WI38 (cell line): ENCODE measurements around the gene CYLD.

Experiments
- H3K4me3 ChIP-seq: 2 replicates; pipeline ENCODE4 v1.5.1; 2011; ENCODE audit warnings: low read depth, mild to moderate bottlenecking, control low read depth, low read length
- TF ChIP-seq, protein P1 (sequence below): IDR thresholded peaks from 2 replicates; pipeline ENCODE4 v1.5.1; 2012; ENCODE audit warnings: low read depth, mild to moderate bottlenecking, control low read depth, low read length

CYLD gene

DNA sequence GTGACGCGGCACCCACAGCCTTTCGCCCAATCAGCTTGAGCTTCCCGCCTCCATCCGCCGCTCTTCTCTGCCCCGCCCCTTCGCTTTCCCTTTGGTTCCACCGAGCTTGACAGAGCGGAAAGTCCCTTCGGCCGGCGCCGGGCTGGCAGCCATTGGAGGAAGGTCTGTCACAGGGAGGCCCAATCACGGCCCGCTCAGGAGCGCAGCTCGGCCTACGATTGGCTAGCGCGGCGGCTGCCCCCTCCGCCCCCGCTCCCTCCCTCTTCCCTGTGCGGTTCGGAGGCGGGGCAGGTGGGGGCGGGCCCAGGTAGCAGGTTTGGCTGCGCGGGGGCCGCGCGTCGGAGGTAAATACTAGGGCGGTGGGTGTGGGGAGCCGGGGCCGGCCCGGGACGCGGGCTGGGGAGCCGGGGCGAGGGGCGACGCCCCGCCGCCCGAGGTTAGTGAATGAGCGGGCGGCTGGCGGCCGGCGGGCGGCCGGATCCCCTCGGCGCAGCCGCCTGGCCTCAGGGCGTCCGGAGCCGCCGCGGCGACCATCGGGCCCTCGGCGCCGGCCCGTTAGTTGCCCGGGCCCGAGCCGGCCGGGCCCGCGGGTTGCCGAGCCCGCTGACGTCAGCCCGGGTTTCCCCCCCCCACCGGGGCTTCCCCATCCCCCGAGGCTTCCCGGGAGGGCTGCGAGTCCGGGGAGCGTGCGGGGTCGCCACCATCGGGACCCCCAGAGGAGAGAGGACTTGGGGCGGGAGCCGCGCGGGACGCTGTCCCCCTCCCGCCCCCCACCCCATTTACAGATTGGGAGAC lies at the start of gene CYLD:
Gene CYLD, plus strand, starts transcription at position 306 of the 795 bp plus-strand sequence. CDS start 7,613 bp downstream, outside the sequence.
- H3K4me3 ChIP-seq: peak within 1 kb of the TSS; percentile 80
- TF ChIP-seq, protein P1, sequence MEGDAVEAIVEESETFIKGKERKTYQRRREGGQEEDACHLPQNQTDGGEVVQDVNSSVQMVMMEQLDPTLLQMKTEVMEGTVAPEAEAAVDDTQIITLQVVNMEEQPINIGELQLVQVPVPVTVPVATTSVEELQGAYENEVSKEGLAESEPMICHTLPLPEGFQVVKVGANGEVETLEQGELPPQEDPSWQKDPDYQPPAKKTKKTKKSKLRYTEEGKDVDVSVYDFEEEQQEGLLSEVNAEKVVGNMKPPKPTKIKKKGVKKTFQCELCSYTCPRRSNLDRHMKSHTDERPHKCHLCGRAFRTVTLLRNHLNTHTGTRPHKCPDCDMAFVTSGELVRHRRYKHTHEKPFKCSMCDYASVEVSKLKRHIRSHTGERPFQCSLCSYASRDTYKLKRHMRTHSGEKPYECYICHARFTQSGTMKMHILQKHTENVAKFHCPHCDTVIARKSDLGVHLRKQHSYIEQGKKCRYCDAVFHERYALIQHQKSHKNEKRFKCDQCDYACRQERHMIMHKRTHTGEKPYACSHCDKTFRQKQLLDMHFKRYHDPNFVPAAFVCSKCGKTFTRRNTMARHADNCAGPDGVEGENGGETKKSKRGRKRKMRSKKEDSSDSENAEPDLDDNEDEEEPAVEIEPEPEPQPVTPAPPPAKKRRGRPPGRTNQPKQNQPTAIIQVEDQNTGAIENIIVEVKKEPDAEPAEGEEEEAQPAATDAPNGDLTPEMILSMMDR: no peak

DNA sequence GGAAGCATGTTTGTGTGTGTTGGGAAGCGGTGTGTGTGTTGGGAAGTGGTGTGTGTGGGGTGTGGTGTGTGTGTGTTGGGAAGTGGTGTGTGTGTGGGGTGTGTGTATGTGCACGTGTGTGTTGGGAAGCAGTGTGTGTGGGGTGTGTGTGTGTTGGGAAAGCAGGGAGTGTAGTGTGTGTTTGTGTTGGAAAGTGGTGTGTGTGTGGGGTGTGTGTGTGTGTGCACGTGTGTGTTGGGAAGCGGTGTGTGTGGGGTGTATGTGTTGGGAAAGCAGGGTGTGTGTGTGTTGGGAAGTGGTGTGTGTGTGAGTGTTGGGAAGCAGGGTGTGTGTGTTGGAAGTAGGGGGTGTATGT lies 49.3 kb upstream of the CYLD start:
- TF ChIP-seq, protein P1: no peak
- H3K4me3 ChIP-seq: no peak overlapping the region

DNA sequence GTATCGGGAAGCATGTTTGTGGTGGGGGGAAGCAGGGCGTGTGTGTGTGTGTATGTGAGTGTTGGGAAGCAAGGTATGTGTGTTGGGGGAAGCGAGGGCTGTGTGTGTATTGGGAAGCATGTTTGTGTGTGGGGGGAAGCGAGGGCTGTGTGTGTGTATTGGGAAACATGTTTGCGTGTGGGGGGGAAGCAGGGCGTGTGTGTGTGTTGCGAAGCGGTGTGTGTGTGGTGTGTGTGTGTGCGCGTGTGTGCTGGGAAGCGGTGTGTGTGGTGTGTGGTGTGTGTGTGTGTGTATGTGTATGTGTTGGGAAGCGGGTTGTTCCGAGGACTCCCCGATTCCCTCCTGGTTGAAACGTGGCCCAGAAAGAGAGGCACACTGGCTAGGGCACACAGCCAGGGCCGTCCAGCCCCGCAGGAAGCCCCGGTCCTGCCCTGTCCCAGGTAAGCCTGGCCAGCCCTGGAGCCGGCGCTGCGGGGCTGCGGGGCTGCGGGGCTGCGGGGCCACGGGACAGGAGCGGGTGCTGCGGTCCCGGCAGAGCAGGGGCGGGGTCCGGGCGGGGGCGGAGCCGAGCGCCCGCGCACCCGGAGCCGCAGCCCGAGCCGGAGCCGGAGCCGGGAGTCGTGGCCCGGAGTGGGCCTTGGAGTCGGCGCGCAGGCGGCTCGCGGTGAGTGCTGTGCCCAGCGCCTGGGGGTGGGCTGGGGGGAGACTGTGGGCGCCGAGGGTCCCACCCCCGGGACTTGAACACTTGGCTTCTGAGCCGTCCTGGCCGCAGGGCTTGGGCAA lies 48.7 kb upstream of the CYLD start, which contains the start of gene NOD2:
Gene NOD2, plus strand, starts transcription at position 608 of the 783 bp plus-strand sequence. CDS start 5,890 bp downstream, outside the sequence.
- TF ChIP-seq, protein P1: no peak
- no peak within 1 kb of the TSS; the same call in 1 of the 2 replicates for H3K4me3 ChIP-seq

DNA sequence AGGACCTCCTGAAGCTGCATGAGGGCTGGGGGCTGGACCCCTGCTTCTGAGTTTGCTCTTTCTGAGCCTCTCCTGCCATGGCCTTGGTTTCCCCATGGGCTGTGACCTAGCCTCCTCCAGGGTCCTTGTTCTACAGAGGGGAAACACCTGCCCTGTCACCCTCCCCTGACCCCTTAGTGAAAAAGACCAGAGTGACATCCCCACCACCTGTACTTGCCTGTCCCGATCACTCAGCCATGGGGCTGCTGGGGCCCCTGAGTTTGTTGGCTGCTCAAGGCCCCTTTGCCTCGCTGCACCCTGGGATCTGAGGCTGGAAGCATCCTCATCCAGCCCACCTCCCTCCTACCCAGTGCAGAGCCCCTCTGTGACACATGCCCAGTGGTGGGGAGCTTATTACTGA lies 47.7 kb upstream of the CYLD start:
- TF ChIP-seq, protein P1: no peak
- no peak overlapping the region for H3K4me3 ChIP-seq

DNA sequence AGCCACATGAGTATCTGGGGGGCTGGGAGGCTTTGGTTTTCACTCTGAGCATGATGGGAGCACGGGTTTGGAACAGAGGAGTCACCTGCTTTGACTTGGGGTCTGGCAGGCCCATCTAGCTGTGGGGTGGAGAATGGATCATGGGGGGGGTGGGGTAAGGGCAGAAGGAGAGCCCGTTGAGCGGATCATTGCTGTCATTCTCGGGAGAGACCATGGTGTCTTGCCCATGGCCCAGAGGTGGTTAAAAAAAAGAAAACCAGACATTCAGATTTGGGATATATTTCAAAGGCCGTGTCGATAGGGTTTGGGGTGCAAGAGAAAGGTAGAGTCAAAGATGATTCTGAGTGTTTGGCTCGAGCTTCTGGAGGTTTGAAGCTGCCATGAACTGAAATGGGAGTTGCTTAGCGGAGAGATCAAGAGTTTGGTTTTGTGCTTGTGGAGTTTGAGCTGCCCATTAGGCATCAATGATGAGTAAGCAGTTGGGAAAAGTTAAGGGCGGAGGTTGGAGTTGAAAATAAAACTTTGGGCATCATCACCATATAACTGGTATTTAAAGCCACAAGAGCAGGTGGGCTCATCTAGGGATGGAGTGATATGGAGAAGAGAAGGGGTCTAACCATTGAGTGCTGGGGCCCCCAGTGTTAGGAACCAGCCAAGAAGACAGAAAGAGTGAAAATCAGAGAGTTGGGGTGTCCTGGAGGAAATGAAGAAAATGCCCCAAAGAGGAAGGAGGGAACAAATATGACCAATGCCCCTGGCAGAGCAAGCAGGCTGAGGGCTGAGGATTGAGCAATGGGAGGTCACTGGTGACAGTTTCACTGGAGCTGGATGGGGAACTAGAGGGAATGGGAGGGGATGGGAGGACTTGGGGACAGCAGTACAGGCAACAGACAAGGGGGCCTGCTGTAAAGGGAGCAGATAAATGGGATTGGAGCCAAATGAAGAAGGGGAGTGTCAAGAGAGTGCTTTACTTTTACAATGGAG lies 46.6 kb upstream of the CYLD start:
- TF ChIP-seq, protein P1: no peak
- H3K4me3 ChIP-seq: no peak overlapping the region

DNA sequence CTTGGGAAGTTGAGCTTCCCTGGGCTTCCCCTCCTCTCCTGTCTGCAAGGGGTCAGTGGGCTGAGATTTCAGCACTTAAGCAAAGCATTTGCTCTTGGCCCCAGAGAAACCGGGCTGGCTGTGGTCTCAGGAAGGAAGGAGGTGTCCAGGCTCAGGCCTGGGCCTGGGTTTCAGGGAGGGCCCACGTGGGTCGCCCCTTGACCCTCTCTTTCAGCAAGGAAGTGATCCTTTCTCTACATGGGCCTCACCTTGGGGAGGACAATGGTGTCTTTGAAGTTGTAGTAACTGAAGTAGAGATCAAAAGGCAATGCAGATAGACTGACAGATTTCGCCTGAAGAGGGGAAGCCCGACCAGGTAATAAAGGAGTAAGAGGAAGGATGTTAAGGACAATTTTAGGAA lies 45.8 kb upstream of the CYLD start:
- H3K4me3 ChIP-seq: no peak overlapping the region
- TF ChIP-seq, protein P1: no peak
